Stimulated activated CD8-positive, alpha-beta memory T cell treated with anti-CD3 and anti-CD28 coated beads, Interleukin-12 subunit alpha, Interleukin-12 subunit beta, amount 100 ng/mL, for 24 hours (primary cell): Measurements from ENCODE around the gene CDK18.

Source experiments
- DNase-seq: peaks from one replicate; pipeline ENCODE4 v3.0.0-alpha.2; 2020; ENCODE audit errors: extremely low read depth

Gene CDK18

GRCh38 chr1:205505076-205505729, 734 bp downstream of the CDK18 start:
- no peak for DNase-seq

- no peak for DNase-seq
These were observed 1.3 kb downstream of the CDK18 start for GRCh38 chr1:205505791-205506190.

GRCh38 chr1:205506409-205507200, 2.1 kb downstream of the CDK18 start:
- DNase-seq = no peak

GRCh38 chr1:205508227-205508714, 3.8 kb downstream of the CDK18 start:
- DNase-seq = no peak

GRCh38 chr1:205510308-205510950, 6.0 kb downstream of the CDK18 start:
- no peak for DNase-seq

GRCh38 chr1:205510951-205511330, 6.5 kb downstream of the CDK18 start:
- no peak for DNase-seq

GRCh38 chr1:205512059-205513045, 7.9 kb downstream of the CDK18 start:
- no peak for DNase-seq

GRCh38 chr1:205513774-205514173, 9.3 kb downstream of the CDK18 start:
- DNase-seq = no peak

GRCh38 chr1:205514211-205515142, 10.0 kb downstream of the CDK18 start:
- no peak for DNase-seq

- DNase-seq = no peak
These were observed 11.3 kb downstream of the CDK18 start for GRCh38 chr1:205515781-205516253.

- DNase-seq = no peak
These were observed 11.9 kb downstream of the CDK18 start for GRCh38 chr1:205516362-205516761.

GRCh38 chr1:205517288-205517687, 12.8 kb downstream of the CDK18 start:
- DNase-seq = no peak

GRCh38 chr1:205517763-205518162, 13.3 kb downstream of the CDK18 start:
- no peak for DNase-seq

GRCh38 chr1:205518661-205519540, 14.4 kb downstream of the CDK18 start:
- DNase-seq = no peak

GRCh38 chr1:205519541-205520131, 15.2 kb downstream of the CDK18 start:
- no peak for DNase-seq

GRCh38 chr1:205520709-205521108, 16.2 kb downstream of the CDK18 start:
- no peak for DNase-seq

- no peak for DNase-seq
These were observed 17.2 kb downstream of the CDK18 start for GRCh38 chr1:205521686-205522085.

GRCh38 chr1:205522692-205523091, 18.2 kb downstream of the CDK18 start:
- DNase-seq = no peak
